GM18499 (cell line): Measurements from ENCODE around the gene SLC35G3.
A peak's percentile ranks its signal among the peaks of the same experiment; 100 is the strongest.
"Not testable (repeated sequence)": the region's sequence is repeated elsewhere in the genome, so short reads cannot be mapped to it uniquely, and the experiment has no call there.

Source experiments
- ATAC-seq: cut with Tn5 transposase; IDR thresholded peaks from one replicate; pipeline ENCODE4 v1.9.1; 2021; ENCODE audit warnings: moderate number of reproducible peaks; ENCODE audit not compliant: insufficient read depth, unreplicated experiment

Gene SLC35G3

DNA sequence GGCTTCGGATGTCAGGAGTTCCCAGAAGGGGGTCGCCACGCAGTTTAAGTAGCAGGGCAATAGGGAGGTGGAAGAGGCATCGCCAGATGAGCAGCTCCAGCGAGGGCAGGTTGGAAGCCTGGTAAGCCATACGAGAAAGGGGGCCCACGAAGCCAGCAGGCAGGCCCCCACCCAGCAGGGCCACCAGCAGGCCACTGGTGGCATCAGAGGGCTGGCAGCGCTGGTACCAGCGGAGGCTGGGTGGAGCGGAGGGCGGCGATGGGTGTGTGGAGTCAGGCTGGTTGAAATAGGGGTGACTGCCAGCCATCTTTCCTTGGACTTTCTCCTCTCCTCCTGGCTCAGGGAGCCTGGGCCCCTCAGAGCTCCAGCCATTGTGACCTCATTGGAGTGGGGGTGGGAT lies at the start of gene SLC35G3:
TSS of gene SLC35G3 (minus strand) at position 393 of the 400 bp plus-strand sequence. CDS start at position 307, 86 bp downstream.
- not testable (repeated sequence) for ATAC-seq

DNA sequence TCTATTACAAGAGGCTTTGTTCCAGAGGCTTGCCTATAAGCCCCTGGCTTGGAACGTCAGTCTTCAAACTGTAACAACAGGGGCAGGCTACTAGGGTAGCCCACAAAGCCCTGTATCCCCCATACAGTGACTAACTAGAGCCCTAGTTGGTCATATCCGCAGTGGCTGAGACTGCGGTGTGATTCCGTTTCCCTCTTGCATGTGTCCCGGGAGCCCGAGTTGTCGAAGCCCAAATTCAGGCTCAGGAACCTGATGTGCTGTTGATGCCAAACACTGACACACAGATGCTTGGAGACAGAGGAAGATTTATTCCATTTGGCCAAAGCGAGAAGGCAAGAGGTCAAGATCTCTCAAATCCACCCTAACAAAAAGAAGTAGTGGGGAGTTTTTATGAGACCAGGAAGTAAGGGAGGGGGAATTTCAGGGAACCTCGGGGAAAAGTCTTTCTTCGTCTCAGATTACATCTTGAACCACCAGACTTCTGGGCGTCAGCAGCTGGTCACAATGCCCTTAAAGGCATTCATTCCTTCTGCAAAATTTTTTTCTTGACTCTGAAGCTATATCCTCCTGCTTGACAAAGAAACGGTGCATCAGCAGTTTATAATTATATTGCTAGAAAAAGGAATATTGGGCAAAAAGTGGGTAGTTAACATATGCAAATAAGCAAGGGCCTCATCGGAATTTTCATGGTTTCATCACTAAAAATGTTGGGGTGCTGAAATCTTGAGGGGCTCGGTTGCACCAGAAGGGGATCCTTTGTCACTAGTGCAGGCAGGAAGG lies 49.6 kb upstream of the SLC35G3 start:
- no peak for ATAC-seq

DNA sequence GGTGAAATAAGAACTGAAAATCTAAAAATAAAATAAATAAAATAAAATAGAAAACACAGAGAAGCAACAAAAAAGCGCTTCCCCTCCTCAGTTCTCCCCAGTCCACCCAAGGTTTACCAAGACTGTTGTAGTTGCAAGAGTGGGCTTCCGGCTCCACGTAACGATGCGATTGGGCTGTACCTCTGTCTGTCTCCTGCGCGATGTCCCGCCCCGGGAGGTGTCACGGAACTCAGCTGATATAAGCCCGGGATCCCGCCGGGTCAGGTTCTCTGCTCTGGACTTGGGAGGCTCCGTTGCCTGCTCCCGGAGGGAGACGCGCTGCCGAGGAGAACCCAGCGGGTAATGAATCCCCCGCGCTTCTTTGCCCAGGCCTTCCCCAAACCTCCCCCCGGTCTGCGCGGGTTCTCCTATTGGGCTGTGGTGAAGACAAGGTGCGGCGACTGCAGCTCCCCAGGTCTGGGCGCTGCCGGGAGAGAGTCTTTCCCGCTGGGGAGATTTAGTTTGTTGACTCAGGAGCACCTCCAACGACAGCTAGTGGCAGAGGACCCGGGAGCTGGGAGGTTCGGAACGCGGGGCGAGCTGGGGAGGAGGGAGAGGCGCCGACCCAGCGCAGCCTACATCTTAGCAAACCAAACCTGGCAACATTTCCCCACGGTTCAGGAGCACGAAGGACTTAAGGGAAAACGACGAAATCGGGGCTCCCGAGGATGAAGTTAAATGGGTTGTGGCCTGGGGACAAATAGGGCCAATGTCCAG lies 48.8 kb upstream of the SLC35G3 start, which contains the start of gene SLFN5:
TSS of gene SLFN5 (plus strand) at position 268 of the 756 bp plus-strand sequence. CDS start 15,619 bp downstream, outside the sequence.
- peak; percentile 48 for ATAC-seq

DNA sequence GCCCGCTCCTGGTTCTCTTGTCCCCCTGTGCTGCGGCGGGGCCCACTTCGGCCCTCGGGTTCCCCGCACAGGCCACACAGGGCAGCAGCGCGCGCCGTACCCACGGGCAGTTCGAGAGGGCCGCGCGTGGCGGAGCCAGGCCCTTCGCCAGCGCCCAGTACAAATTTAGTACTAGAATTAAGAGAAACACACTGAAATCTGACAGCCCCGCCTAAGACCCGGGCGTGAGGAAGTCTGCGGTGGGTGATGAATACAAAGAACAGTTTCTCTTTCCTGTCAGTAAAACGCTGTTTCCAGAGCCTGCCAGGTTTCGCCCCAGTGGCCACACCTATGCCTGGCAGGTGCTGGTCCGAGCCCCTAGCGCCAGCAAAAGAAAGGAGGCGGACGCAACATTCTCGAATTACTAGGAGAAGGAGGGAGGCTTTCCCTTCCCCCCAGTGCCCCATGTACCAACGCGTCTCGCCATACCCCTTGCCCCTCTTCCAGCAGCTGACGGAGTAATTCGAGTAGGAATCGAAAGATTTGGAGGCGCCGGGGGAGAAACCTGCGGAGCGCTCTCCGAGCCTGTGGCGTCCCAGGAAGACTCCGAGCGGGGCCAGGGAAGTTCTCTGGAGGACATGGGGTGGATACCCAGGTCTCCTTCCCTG lies 48.1 kb upstream of the SLC35G3 start:
- peak; percentile 6 for ATAC-seq

DNA sequence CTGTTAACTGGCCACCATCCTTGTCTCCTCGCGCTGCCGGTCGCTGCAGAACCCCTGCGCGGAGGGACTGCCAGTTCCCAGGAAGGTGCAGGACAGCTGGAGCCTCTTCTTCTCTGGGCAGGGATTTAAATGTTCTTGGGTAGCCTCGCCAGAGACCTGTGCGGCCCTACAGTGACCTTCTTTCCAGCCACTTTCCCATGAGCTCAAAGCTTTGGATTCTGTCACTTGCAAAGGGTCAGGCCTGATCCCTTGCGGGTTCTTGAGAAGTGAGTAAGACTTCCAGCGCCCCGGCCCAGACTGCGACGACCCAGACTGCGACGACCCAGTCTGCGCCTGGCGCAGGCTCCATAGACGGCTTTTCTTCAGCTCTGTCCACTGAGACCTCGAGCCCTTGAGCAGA lies 47.3 kb upstream of the SLC35G3 start:
- no peak for ATAC-seq

DNA sequence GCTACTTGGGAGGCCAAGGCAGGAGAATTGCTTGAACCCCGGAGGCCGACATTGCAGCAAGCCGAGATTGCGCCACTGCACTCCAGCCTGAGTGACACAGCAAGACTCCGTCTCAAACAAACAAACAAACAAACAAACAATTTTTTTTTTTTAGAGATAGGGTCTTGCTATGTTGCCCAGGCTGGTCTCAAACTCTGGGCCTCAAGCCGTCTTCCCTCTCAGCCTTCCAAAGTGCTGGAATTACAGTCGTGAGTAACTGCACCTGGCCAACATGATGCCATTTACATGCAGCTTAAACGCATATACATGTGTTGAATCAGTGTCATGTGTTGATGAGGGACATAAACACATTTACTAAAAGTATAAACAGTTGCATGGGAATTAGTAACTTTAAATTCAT lies 46.7 kb upstream of the SLC35G3 start:
- no peak for ATAC-seq

DNA sequence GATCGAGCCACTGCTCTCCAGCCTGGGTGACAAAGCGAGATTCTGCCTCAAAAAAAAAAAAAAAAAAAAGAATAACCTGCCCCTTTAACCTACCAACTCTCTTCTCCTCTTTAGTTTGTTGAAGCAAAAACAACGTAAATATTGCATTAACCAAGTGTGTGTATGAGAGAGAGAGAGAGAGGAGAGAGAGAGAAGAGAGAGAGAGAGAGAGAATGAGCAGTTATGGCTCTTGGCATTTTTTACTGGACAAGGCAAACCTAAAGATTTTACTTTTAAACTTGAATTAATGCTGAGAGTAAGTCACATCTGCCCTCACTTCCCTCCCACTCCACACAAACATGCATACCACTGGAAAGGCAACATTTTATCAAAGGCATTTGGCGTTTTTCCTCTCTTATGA lies 45.6 kb upstream of the SLC35G3 start:
- no peak for ATAC-seq

DNA sequence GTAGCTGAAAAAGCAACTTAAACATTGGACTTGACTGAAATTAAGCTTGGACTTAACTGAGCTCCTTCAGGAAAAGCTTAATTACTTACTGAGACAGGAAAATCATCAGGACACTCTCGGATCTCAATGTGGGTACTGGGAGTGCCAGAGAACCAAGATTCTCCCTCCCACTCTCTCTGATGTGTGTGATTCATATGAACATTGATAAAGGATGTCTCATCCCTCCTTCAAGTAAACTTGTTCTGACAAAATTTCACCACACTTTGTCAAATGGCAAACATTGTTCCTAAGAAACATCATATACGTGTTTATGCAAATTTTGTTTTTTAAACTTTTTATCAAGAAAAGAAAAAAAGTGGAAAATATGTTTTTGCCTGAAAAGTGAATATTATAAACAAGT lies 44.6 kb upstream of the SLC35G3 start:
- ATAC-seq, result no peak

DNA sequence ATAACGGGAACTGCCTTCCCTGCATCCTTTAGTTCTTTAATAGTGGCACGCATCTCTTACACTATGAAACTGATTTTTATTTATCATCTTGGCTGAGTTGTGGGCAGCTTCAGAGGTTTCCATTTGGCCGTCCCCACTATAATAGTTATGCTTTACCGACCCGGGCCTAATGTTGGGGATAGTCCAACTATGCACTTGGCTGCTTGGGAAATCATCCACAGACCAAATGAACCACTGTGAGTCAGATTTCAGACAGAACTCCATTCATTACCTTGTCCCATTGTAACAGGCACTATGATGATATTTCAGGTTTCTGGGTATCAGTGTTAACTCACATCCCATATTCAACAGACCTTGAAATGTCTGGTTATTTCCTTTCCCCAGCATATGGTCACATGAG lies 42.6 kb upstream of the SLC35G3 start:
- no peak for ATAC-seq

DNA sequence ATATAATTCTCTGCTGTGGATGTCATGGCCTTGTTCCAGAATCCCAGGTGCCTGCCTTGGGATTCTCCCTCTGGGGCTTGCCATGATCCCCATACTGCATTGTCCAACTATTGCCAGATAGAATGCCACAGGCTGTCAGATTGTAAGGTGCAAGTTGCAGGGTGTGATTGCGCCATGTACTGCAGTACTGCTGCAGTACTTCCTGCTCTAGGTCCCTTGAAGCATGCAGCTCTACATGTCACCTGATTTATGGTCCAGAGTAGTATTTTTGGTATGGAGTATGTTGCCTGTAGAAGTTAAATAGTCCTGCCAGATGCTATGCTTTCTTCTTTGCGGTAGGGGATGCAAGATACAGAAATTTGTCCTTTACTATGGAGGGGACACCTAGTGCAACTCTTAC lies 41.7 kb upstream of the SLC35G3 start:
- ATAC-seq, result no peak

DNA sequence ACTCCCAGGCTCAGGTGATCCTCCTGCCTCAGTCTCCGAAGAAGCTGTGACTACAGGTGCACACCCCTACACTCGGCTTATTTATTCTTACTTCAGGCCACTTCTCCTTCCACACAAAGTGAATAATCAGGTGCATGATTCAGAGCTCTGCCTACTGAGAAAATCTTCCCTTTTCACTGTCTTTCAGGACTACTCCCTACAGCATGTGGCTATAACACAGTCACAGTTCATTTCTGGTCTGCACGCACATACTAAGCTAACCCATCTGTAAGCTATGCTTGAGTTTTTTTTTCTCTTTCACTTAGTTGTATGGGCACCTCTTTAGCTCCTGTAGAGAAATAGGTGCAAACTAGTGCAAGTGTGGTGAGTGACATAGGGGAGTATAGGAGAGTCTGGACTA lies 41.1 kb upstream of the SLC35G3 start:
- ATAC-seq, result no peak

DNA sequence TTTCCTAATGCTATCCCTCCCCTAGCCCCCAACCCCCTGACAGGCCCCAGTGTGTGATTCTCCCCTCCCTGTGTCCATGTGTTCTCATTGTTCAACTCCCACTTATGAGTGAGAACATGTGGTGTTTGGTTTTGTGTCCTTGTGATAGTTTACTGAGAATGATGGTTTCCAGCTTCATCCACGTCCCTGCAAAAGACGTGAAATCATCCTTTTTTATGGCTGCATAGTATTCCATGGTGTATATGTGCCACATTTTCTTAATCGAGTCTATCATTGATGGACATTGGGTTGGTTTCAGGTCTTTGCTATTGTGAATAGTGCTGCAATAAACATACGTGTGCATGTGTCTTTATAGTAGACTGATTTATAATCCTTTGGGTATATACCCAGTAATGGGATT lies 40.1 kb upstream of the SLC35G3 start:
- ATAC-seq, result not testable (repeated sequence)

DNA sequence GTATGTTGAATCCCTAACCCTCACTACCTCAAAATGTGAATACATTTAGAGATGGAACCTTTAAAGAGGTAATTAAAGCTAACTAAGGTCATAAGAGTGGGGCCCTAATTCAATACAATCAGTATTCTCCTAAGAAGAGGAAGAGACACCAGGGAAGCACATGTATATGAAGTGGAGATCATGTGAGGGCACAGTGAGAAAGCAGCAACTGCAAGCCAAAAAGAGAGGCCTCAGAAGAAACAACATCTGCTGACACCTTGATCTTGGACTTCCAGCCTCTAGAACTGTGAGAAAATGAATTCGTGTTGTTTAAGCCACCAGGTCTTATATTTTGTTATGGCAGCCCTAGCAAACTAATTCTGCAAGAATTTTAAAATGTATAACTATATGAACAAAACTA lies 35.4 kb upstream of the SLC35G3 start:
- no peak for ATAC-seq

DNA sequence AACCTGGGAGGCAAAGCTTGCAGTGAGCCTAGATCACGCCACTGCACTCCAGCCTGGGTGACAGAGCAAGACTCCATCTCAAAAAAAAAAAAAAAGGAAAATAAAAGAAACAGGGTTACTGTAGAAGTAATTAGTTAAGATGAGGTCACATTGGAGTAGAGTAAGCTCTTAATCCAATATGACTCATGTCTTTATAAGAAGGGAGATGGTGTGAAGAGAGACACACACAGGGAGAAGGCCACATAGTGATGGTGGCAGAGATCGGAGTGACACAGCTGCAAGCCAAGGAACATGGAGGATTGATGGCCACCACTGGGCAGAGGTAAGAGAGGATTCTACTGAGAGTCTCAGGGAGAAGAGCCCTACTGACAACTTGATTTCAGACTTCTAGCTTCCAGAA lies 33.4 kb upstream of the SLC35G3 start:
- ATAC-seq, result no peak

DNA sequence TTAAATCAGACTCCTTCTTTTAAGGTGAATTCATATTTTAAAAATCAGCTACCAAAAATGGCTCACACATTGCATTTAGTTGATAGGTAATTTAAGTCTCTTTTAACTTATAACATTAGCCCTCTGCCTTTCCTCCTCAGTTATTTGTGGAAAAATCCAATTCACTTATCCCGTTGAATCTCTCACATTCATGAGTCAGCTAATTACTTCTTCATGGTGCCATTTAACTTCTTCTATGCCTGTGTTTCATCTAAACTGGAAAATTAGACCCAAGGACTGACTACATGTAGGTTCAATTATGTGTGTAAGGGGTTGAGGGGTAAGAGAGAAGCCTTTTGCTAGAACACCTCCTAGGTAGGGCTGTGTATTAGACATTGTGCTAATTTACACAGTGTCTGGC lies 30.2 kb upstream of the SLC35G3 start:
- ATAC-seq, result no peak

DNA sequence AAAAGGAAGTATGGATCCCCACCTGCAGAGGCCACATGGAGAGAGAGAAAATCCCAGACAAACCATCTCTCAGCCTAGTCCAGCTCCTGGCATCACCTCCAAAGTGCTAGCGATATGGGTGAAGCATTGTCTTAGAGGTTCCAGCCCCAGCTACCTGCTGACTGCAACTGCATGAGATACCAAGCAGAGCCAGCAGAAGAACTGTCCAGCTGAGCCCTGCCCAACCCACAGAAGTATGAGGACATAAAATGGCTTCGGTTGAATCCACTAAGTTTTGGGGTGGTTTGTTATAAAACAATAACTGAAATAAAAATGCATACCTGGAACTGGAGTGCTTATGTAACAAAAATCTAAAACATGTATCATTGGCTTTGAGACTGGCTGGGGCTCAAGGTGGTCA lies 28.3 kb upstream of the SLC35G3 start:
- no peak for ATAC-seq

DNA sequence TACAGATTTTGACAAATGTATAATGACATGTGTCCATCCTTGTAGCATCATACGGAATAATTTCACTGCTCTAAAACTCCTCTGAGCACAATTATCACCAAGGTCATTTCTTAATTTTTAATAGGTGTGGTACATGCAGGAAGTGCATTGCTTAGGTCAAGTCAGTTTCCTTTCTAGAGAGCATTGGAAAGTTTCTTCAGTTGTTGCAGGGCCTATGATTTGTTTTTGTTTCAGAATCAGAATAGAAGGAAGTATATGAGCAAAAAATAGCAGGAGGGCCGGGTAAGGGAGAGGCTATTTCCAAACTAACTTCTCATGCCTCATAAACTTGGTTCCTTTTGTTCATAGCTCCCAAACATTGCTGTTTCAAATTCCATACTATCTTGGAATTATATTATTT lies 24.7 kb upstream of the SLC35G3 start:
- no peak for ATAC-seq

DNA sequence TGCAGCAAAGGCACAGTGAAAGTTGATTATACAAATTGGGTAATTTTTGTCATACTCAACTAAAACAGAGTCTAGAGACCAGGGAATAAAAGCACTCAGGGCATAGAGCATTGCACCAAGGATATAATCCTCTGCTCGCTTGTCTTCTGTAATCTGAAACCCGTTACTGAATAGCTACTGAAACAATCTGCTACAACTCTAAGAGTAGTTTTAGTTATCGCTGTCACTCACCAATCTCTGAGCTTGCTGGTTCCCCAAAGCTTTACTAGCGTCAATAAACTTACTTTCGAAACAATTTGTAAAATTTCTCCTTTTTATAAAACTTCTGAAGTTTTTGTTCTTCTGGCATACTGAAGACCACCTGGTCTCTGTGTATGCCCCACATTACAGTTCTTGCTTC lies 22.9 kb upstream of the SLC35G3 start:
- no peak for ATAC-seq

DNA sequence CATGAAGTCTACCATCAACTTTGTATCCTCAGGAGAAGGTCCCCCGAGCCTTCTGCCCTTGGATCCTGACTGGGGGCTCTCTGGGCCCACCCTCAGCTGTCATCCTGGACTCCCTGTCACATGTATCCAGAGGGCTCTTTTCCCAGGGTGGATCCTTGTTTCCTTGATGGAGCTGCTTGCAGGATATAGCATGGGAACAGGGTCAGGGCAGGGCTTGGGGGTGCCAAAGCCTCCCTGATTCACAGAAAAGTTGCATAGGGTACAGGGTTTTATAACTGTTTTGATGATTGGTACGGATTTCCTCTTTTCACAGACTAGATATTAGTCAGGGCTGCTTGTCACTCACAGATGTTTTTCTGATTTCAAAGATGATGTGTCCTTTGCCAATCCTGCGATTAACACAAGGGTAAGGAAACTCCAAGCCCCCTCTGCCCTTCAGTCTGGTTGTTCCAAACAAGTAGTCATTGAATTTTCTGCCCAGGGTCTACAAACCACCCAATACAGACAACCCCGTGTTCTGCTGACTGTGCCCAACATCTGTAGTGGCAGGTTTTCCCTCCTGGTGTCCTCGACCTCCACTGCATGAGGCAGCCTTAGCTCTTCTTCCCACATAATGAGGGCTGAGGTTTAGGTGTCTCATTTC lies 20.6 kb upstream of the SLC35G3 start:
- no peak for ATAC-seq

DNA sequence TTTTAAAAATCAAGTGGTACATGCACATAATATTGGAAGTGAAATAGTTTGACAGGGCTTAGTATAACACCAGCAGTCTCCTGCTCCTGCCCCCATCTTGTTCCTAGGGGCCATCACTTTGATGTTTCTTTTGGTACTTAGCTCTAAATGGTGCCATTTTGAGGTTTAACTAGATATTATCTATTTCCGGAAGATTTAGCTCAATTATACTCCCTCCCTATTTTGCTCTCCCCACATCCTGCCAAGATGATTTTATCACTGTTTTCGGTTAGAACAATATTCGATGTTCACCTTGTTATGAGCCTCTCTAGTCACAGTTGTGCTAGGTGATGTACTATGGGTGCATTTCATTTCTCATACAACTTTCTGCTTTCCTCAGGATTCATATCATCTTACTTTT lies 20.0 kb upstream of the SLC35G3 start:
- no peak for ATAC-seq
